HCT116 (cell line): ENCODE results near the gene FNIP2. TPM values are rescaled to one million over a fixed set of nuclear protein-coding genes. Genes with fewer than 3 reads are reported as not detected.

Experiments used
- ATAC-seq: fragments of 200-7000 bp; cut with Tn5 transposase; 2 replicates; pipeline ENCODE4 v1.9.1; 2020; ENCODE audit warnings: mild to moderate bottlenecking, moderate library complexity
- BruUV-seq: library from RNA; stranded (reverse); fragments of 400-500 nt; replicated peaks from 2 replicates; lab custom pipeline; 2021; lab: Mats Ljungman, UMichigan
- CTCF ChIA-PET: fragments of 300-600 bp; sonication (Branson Sonifier 250); formaldehyde crosslinking; loops from one replicate; lab custom pipeline; 2021; ENCODE audit warnings: antibody characterized with exemption; lab: Charles Lee
- POLR2A ChIA-PET: fragments of 300-600, 350-600 bp; sonication (Branson Sonifier 250); formaldehyde crosslinking; loops from one replicate; lab custom pipeline; 2021; ENCODE audit warnings: antibody characterized with exemption; lab: Charles Lee
- RAD21 ChIA-PET, 2 experiments: fragments of 300-600 bp; sonication (Branson Sonifier 250); formaldehyde crosslinking; loops; one replicate each; lab custom pipeline; 2023; ENCODE audit warnings: low total read pairs in 2 of 2; ENCODE audit not compliant: uncharacterized antibody in 2 of 2, unreplicated experiment in 2 of 2, low non-redundant PET in 1 of 2; lab: Charles Lee
- DNase-seq: peaks from one replicate; pipeline ENCODE4 v3.0.0-alpha.2; 2010; ENCODE audit warnings: low read depth, low spot score
- H2AFZ ChIP-seq: fragments of 200-600 bp; shearing (Covaris generic), sonication (generic); 2 replicates; pipeline ENCODE4 v1.6.1; 2017; ENCODE audit warnings: low read depth, mixed run types, mixed read lengths, antibody characterized with exemption, low read length; ENCODE audit not compliant: poor library complexity, severe bottlenecking
- H3K27ac ChIP-seq: 2 replicates; pipeline ENCODE4 v1.5.1; 2012; ENCODE audit warnings: low read depth, low read length
- H3K27me3 ChIP-seq: fragments of 200-600 bp; sonication (generic); 2 replicates; pipeline ENCODE4 v1.6.1; 2016; ENCODE audit warnings: mixed run types, low read length, mixed read lengths; ENCODE audit not compliant: insufficient read depth
- H3K36me3 ChIP-seq, 2 experiments: fragments of 200-500 bp in 1 of 2; fragments of 200-600 bp in 1 of 2; sonication (Bioruptor generic) in 1 of 2; sonication (generic) in 1 of 2; 2 replicates each; pipeline versions ENCODE4 v1.5.1 to v1.6.1; 2014 to 2016; ENCODE audit warnings: low read length in 2 of 2, inconsistent platforms in 1 of 2, mixed read lengths in 1 of 2, mixed run types in 1 of 2; ENCODE audit not compliant: insufficient read depth in 2 of 2, control insufficient read depth in 1 of 2
- H3K4me1 ChIP-seq, 2 experiments: fragments of 200-600 bp in 1 of 2; sonication (generic) in 1 of 2; 2 replicates each; pipeline versions ENCODE4 v1.5.1 to v1.6.1; 2012 to 2017; ENCODE audit warnings: low read length in 2 of 2, inconsistent platforms in 1 of 2, mild to moderate bottlenecking in 1 of 2, mixed read lengths in 1 of 2, mixed run types in 1 of 2, moderate library complexity in 1 of 2; ENCODE audit not compliant: insufficient read depth in 2 of 2, control insufficient read depth in 1 of 2
- H3K4me2 ChIP-seq: fragments of 200-600 bp; sonication (generic); 2 replicates; pipeline ENCODE4 v1.6.1; 2017; ENCODE audit warnings: mixed run types, low read length, mixed read lengths
- H3K4me3 ChIP-seq, 2 experiments: fragments of 200-600 bp in 1 of 2; sonication (generic) in 1 of 2; replicated peaks in 1 of 2; 2 replicates each; pipeline ENCODE4 v1.5.1; 2011 to 2016; ENCODE audit warnings: low read length in 2 of 2, control low read depth in 1 of 2, low read depth in 1 of 2, mild to moderate bottlenecking in 1 of 2, mixed read lengths in 1 of 2, mixed run types in 1 of 2
- H3K79me2 ChIP-seq: fragments of 200-600 bp; sonication (generic); 2 replicates; pipeline ENCODE4 v1.6.1; 2017; ENCODE audit warnings: mild to moderate bottlenecking, mixed run types, low read length, moderate library complexity, mixed read lengths; ENCODE audit not compliant: insufficient read depth
- H3K9ac ChIP-seq: fragments of 200-600 bp; sonication (generic); 2 replicates; pipeline ENCODE4 v1.6.1; 2016; ENCODE audit warnings: low read length, mixed read lengths
- H3K9me2 ChIP-seq: fragments of 200-600 bp; sonication (generic), shearing (Covaris generic); 2 replicates; pipeline ENCODE4 v1.6.1; 2017; ENCODE audit warnings: mixed run types, mild to moderate bottlenecking, moderate library complexity; ENCODE audit not compliant: insufficient read depth
- H3K9me3 ChIP-seq, 2 experiments: fragments of 200-500 bp in 1 of 2; fragments of 200-600 bp in 1 of 2; sonication (Bioruptor generic) in 1 of 2; sonication (generic) in 1 of 2; 2 replicates each; pipeline ENCODE4 v1.6.1; 2014 to 2017; ENCODE audit warnings: low read length in 2 of 2, mixed read lengths in 2 of 2, inconsistent platforms in 1 of 2, low read depth in 1 of 2, mild to moderate bottlenecking in 1 of 2, mixed run types in 1 of 2, moderate library complexity in 1 of 2; ENCODE audit not compliant: control insufficient read depth in 1 of 2, insufficient read depth in 1 of 2
- H4K20me1 ChIP-seq: fragments of 200-600 bp; sonication (generic), shearing (Covaris generic); 2 replicates; pipeline ENCODE4 v1.6.1; 2017; ENCODE audit warnings: mixed run types, mild to moderate bottlenecking, moderate library complexity; ENCODE audit not compliant: insufficient read depth
- CBX3 ChIP-seq: IDR thresholded peaks from 2 replicates; pipeline ENCODE4 v1.6.1; 2012; ENCODE audit warnings: low read depth
- EGR1 ChIP-seq: IDR thresholded peaks from 2 replicates; pipeline ENCODE4 v1.6.1; 2012; ENCODE audit warnings: low read depth
- ELF1 ChIP-seq: IDR thresholded peaks from 2 replicates; pipeline ENCODE4 v1.6.1; 2012; ENCODE audit warnings: low read depth, borderline replicate concordance
- EZH2 ChIP-seq: fragments of 200-600 bp; sonication (generic); IDR thresholded peaks from 2 replicates; pipeline ENCODE4 v1.6.1; 2017; ENCODE audit warnings: antibody characterized with exemption, mixed run types
- EZH2phosphoT487 ChIP-seq: fragments of 200-600 bp; IDR thresholded peaks from 2 replicates; pipeline ENCODE4 v1.6.1; 2018; ENCODE audit warnings: antibody characterized with exemption, borderline replicate concordance
- FOSL1 ChIP-seq: IDR thresholded peaks from 2 replicates; pipeline ENCODE4 v1.6.1; 2012; ENCODE audit warnings: low read depth
- JUND ChIP-seq: IDR thresholded peaks from 2 replicates; pipeline ENCODE4 v1.6.1; 2012
- POLR2AphosphoS5 ChIP-seq: IDR thresholded peaks from 2 replicates; pipeline ENCODE4 v1.6.1; 2011; ENCODE audit warnings: mild to moderate bottlenecking, low read depth, low read length, moderate library complexity
- RAD21 ChIP-seq: IDR thresholded peaks from 2 replicates; pipeline ENCODE4 v1.6.1; 2012; ENCODE audit warnings: low read depth, mild to moderate bottlenecking
- SIN3A ChIP-seq: IDR thresholded peaks from 2 replicates; pipeline ENCODE4 v1.6.1; 2012; ENCODE audit warnings: low read depth
- SP1 ChIP-seq: IDR thresholded peaks from 2 replicates; pipeline ENCODE4 v1.6.1; 2012; ENCODE audit warnings: low read depth
- SRF ChIP-seq: IDR thresholded peaks from 2 replicates; pipeline ENCODE4 v1.6.1; 2012; ENCODE audit warnings: low read depth
- TCF7L2 ChIP-seq: IDR thresholded peaks from 2 replicates; pipeline ENCODE4 v1.7.0; 2011; ENCODE audit warnings: borderline replicate concordance, inconsistent platforms; ENCODE audit not compliant: insufficient read depth, insufficient read length; ENCODE audit errors: extremely low read depth
- YY1 ChIP-seq: IDR thresholded peaks from 2 replicates; pipeline ENCODE4 v1.6.1; 2011; ENCODE audit warnings: low read length, low read depth, moderate library complexity, mild to moderate bottlenecking; ENCODE audit not compliant: insufficient replicate concordance; ENCODE audit errors: extremely low read depth
- ZNF274 ChIP-seq: fragments of 200-500 bp; sonication (Bioruptor generic); IDR thresholded peaks from 2 replicates; pipeline ENCODE4 v1.6.1; 2014; ENCODE audit warnings: mild to moderate bottlenecking, low read depth, low read length, inconsistent platforms
- intact Hi-C: fragments of 100-400 bp; cut with micrococcal nuclease; formaldehyde crosslinking; loops from 2 replicates; pipeline ENCODE4 v1.10.0; 2022
- total RNA-seq: library from RNA; stranded (reverse); gene quantifications from one replicate; pipeline ENCODE4 v1.2.1, GENCODE V29; 2021; ENCODE audit not compliant: unreplicated experiment
- TF ChIP-seq, protein P1 (sequence below), 3 experiments: fragments of 200-600 bp in 1 of 3; sonication (generic) in 1 of 3; IDR thresholded peaks in 2 of 3; conservative IDR thresholded peaks in 1 of 3; 2 replicates each; pipeline ENCODE4 v1.5.1; 2012 to 2017; ENCODE audit warnings: low read depth in 2 of 3, low read length in 2 of 3, antibody characterized with exemption in 1 of 3, borderline replicate concordance in 1 of 3, control low read depth in 1 of 3, mild to moderate bottlenecking in 1 of 3, mixed read lengths in 1 of 3, mixed run types in 1 of 3, moderate library complexity in 1 of 3; ENCODE audit not compliant: insufficient read depth in 1 of 3
- TF ChIP-seq, protein P2 (sequence below): IDR thresholded peaks from 2 replicates; pipeline ENCODE4 v1.6.1; 2011; ENCODE audit warnings: mild to moderate bottlenecking, low read length, moderate library complexity; ENCODE audit not compliant: insufficient replicate concordance; ENCODE audit errors: extremely low read depth
- TF ChIP-seq, protein P3 (sequence below): IDR thresholded peaks from 2 replicates; pipeline ENCODE4 v1.6.1; 2012; ENCODE audit warnings: low read depth
- TF ChIP-seq, protein P4 (sequence below): IDR thresholded peaks from 2 replicates; pipeline ENCODE4 v1.6.1; 2012

FNIP2 gene
- total RNA-seq, 1 experiment from 2014 or later, result 4.8 TPM

DNA sequence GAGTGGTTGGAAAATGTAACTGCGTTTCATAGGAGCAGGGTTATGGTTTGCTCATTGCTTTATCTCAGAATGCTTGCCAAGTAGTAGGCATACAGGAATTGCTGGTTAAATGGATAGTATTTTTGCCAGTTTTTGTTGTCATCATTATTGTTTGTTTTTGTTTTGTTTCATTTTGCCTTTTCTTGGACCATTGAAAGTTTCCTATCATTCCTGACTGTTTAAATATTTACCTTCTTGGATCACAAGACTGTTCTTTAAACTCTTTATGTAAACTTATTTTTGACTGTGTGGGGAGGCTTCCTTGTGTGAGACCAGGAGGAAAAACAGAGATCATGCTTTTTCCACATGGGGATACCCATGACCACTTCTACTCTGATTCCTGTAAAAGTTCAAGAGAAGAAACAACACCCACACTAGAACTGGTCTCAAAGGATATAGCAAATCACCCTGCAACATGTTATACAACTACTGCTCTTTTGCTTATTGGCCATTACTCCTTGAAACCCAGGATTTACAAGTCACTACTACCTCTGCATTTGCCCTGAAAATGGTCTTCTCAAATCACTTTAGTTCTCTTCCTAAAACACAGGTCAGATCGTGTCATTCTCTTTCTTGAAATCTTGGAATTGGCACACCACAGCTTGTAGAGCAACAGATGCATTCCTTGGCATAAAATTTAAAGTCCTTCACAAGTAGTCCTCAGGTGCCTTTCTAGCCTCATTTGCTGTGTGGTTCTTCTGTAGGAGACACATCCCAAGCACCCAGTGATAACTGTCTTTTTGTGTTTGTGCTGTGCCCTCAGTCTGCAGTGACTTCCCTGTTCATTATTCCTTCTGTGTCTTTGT lies 51.3 kb downstream of the FNIP2 start:
- RAD21 ChIA-PET, result no interaction called here
- no peaks in the 10 kb centered on the region for H4K20me1 ChIP-seq
- no peak overlapping the region for H3K27ac ChIP-seq
- H3K9me2 ChIP-seq, result no peaks in the 10 kb centered on the region
- no TSS peak for BruUV-seq
- ATAC-seq (no peak), DNase-seq (no peak)
- intact Hi-C loops, result no loop called here
- no peaks in the 10 kb centered on the region for H3K27me3 ChIP-seq
- H3K36me3 ChIP-seq, result no peaks in the 10 kb centered on the region
- H3K4me3 ChIP-seq, result no peak overlapping the region
- H2AFZ ChIP-seq, result no peak overlapping the region
- H3K79me2 ChIP-seq, result no peaks in the 10 kb centered on the region
- no peak overlapping the region for H3K4me2 ChIP-seq
- H3K9ac ChIP-seq, result no peak overlapping the region
- POLR2A ChIA-PET, result no interaction called here
- no peaks in the 10 kb centered on the region for H3K9me3 ChIP-seq
- CTCF ChIA-PET, result no interaction called here
- H3K4me1 ChIP-seq, result no peaks in the 10 kb centered on the region
- no peak for TF ChIP-seq JUND
- no peak for TF ChIP-seq POLR2AphosphoS5
- no peak for TF ChIP-seq EZH2phosphoT487
- no peak for TF ChIP-seq YY1
- no peak for TF ChIP-seq FOSL1
- TF ChIP-seq, protein P1, sequence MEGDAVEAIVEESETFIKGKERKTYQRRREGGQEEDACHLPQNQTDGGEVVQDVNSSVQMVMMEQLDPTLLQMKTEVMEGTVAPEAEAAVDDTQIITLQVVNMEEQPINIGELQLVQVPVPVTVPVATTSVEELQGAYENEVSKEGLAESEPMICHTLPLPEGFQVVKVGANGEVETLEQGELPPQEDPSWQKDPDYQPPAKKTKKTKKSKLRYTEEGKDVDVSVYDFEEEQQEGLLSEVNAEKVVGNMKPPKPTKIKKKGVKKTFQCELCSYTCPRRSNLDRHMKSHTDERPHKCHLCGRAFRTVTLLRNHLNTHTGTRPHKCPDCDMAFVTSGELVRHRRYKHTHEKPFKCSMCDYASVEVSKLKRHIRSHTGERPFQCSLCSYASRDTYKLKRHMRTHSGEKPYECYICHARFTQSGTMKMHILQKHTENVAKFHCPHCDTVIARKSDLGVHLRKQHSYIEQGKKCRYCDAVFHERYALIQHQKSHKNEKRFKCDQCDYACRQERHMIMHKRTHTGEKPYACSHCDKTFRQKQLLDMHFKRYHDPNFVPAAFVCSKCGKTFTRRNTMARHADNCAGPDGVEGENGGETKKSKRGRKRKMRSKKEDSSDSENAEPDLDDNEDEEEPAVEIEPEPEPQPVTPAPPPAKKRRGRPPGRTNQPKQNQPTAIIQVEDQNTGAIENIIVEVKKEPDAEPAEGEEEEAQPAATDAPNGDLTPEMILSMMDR (IDR thresholded peaks at IDR 0.05 in 2 of 3, conservative IDR thresholded peaks at IDR 0.05 in 1 of 3; ENCODE audit: borderline replicate concordance in 1 of 3, insufficient read depth in 1 of 3, low read depth in 2 of 3, low read length in 2 of 3), result no peak
- TF ChIP-seq EZH2, result no peak
- TF ChIP-seq CBX3, result no peak
- TF ChIP-seq EGR1, result no peak
- TF ChIP-seq ELF1, result no peak
- TF ChIP-seq, protein P2, sequence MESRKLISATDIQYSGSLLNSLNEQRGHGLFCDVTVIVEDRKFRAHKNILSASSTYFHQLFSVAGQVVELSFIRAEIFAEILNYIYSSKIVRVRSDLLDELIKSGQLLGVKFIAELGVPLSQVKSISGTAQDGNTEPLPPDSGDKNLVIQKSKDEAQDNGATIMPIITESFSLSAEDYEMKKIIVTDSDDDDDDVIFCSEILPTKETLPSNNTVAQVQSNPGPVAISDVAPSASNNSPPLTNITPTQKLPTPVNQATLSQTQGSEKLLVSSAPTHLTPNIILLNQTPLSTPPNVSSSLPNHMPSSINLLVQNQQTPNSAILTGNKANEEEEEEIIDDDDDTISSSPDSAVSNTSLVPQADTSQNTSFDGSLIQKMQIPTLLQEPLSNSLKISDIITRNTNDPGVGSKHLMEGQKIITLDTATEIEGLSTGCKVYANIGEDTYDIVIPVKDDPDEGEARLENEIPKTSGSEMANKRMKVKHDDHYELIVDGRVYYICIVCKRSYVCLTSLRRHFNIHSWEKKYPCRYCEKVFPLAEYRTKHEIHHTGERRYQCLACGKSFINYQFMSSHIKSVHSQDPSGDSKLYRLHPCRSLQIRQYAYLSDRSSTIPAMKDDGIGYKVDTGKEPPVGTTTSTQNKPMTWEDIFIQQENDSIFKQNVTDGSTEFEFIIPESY, result no peak
- no peak for TF ChIP-seq ZNF274
- TF ChIP-seq, protein P3, sequence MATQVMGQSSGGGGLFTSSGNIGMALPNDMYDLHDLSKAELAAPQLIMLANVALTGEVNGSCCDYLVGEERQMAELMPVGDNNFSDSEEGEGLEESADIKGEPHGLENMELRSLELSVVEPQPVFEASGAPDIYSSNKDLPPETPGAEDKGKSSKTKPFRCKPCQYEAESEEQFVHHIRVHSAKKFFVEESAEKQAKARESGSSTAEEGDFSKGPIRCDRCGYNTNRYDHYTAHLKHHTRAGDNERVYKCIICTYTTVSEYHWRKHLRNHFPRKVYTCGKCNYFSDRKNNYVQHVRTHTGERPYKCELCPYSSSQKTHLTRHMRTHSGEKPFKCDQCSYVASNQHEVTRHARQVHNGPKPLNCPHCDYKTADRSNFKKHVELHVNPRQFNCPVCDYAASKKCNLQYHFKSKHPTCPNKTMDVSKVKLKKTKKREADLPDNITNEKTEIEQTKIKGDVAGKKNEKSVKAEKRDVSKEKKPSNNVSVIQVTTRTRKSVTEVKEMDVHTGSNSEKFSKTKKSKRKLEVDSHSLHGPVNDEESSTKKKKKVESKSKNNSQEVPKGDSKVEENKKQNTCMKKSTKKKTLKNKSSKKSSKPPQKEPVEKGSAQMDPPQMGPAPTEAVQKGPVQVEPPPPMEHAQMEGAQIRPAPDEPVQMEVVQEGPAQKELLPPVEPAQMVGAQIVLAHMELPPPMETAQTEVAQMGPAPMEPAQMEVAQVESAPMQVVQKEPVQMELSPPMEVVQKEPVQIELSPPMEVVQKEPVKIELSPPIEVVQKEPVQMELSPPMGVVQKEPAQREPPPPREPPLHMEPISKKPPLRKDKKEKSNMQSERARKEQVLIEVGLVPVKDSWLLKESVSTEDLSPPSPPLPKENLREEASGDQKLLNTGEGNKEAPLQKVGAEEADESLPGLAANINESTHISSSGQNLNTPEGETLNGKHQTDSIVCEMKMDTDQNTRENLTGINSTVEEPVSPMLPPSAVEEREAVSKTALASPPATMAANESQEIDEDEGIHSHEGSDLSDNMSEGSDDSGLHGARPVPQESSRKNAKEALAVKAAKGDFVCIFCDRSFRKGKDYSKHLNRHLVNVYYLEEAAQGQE, result no peak
- no peak for TF ChIP-seq SIN3A
- no peak for TF ChIP-seq SP1
- TF ChIP-seq SRF, result no peak
- no peak for TF ChIP-seq TCF7L2
- TF ChIP-seq, protein P4, sequence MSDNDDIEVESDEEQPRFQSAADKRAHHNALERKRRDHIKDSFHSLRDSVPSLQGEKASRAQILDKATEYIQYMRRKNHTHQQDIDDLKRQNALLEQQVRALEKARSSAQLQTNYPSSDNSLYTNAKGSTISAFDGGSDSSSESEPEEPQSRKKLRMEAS, result no peak
- no peak for TF ChIP-seq RAD21
